HG02884 (cell line): Measurements from ENCODE around the gene ROS1.
"Not testable (repeated sequence)": the region's sequence is repeated elsewhere in the genome, so short reads cannot be mapped to it uniquely, and the experiment has no call there.

Experiments
- ATAC-seq: cut with Tn5 transposase; IDR thresholded peaks from one replicate; pipeline ENCODE4 v1.9.1; 2021; ENCODE audit warnings: mild to moderate bottlenecking, moderate library complexity; ENCODE audit not compliant: unreplicated experiment

Gene ROS1

GRCh38 chr6:117384659-117385058 is 41.1 kb downstream of the ROS1 start:
- ATAC-seq: no peak

GRCh38 chr6:117381749-117382148 is 44.0 kb downstream of the ROS1 start:
- no peak for ATAC-seq

- ATAC-seq: no peak
Observed at GRCh38 chr6:117380298-117380697, 45.4 kb downstream of the ROS1 start.

GRCh38 chr6:117375446-117375845 is 50.3 kb downstream of the ROS1 start:
- ATAC-seq: no peak

GRCh38 chr6:117373211-117373813 is 52.4 kb downstream of the ROS1 start:
- no peak for ATAC-seq

- not testable (repeated sequence) for ATAC-seq
Observed at GRCh38 chr6:117372289-117372688, 53.5 kb downstream of the ROS1 start.

GRCh38 chr6:117371492-117371891 is 54.2 kb downstream of the ROS1 start:
- ATAC-seq: no peak

- ATAC-seq: no peak
Observed at GRCh38 chr6:117359581-117359980, 66.2 kb downstream of the ROS1 start.

GRCh38 chr6:117354671-117355070 is 71.1 kb downstream of the ROS1 start:
- no peak for ATAC-seq

GRCh38 chr6:117352466-117353081 is 73.2 kb downstream of the ROS1 start:
- no peak for ATAC-seq

GRCh38 chr6:117351521-117351920 is 74.2 kb downstream of the ROS1 start:
- no peak for ATAC-seq

- no peak for ATAC-seq
Observed at GRCh38 chr6:117346142-117346930, 79.4 kb downstream of the ROS1 start.

- ATAC-seq: no peak
Observed at GRCh38 chr6:117345292-117345610, 80.5 kb downstream of the ROS1 start.

GRCh38 chr6:117344444-117345291 is 81.1 kb downstream of the ROS1 start:
- ATAC-seq: no peak

- ATAC-seq: no peak
Observed at GRCh38 chr6:117338567-117338966, 87.2 kb downstream of the ROS1 start.

GRCh38 chr6:117329926-117330325 is 95.8 kb downstream of the ROS1 start:
- ATAC-seq: no peak

GRCh38 chr6:117328500-117328899 is 97.2 kb downstream of the ROS1 start:
- no peak for ATAC-seq

GRCh38 chr6:117328005-117328389 is 97.7 kb downstream of the ROS1 start:
- ATAC-seq: no peak

GRCh38 chr6:117327149-117328004 is 98.4 kb downstream of the ROS1 start:
- no peak for ATAC-seq

GRCh38 chr6:117326396-117326795 is 99.3 kb downstream of the ROS1 start:
- ATAC-seq: no peak
